Measurements from ENCODE around the gene CES2. TPM values are rescaled to one million over a fixed set of nuclear protein-coding genes. Genes with fewer than 3 reads are reported as not detected.

CES2 gene
- total and polyA plus RNA-seq, 10 donors: 8.0 to 48.1 (median 32.1) TPM

- Histone ChIP-seq H3K9me3 (no peaks in the 10 kb centered on the region), H3K27ac (no peak overlapping the region), H3K4me3 (no peak overlapping the region), H3K27me3 (replicated peaks in 1 of 7) (no peaks in the 10 kb centered on the region), H3K36me3 (no peaks in the 10 kb centered on the region), H3K4me1 (peaks cover 0 to 9% (median 4%) of the 10 kb centered on the region in 6 donors)
- WGBS, 5 donors: 72 to 86% (median 79%) methylated on average over 16 of the region's 16 CpGs
- peak; percentile 51 for DNase-seq
- TF ChIP-seq POLR2AphosphoS5 (IDR thresholded peaks at IDR 0.05) (no peak), POLR2A (IDR thresholded peaks at IDR 0.05) (no peak)
- TF ChIP-seq, protein P1, sequence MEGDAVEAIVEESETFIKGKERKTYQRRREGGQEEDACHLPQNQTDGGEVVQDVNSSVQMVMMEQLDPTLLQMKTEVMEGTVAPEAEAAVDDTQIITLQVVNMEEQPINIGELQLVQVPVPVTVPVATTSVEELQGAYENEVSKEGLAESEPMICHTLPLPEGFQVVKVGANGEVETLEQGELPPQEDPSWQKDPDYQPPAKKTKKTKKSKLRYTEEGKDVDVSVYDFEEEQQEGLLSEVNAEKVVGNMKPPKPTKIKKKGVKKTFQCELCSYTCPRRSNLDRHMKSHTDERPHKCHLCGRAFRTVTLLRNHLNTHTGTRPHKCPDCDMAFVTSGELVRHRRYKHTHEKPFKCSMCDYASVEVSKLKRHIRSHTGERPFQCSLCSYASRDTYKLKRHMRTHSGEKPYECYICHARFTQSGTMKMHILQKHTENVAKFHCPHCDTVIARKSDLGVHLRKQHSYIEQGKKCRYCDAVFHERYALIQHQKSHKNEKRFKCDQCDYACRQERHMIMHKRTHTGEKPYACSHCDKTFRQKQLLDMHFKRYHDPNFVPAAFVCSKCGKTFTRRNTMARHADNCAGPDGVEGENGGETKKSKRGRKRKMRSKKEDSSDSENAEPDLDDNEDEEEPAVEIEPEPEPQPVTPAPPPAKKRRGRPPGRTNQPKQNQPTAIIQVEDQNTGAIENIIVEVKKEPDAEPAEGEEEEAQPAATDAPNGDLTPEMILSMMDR (IDR thresholded peaks at IDR 0.05 in 8 of 11, conservative IDR thresholded peaks at IDR 0.05 in 3 of 11): no peak
- intact Hi-C loops (cut with DNase I; ENCODE audit: low total_unique reads): no loop called here
Observed at GRCh38 chr16:66904846-66905632, 30.3 kb upstream of the CES2 start.

DNA sequence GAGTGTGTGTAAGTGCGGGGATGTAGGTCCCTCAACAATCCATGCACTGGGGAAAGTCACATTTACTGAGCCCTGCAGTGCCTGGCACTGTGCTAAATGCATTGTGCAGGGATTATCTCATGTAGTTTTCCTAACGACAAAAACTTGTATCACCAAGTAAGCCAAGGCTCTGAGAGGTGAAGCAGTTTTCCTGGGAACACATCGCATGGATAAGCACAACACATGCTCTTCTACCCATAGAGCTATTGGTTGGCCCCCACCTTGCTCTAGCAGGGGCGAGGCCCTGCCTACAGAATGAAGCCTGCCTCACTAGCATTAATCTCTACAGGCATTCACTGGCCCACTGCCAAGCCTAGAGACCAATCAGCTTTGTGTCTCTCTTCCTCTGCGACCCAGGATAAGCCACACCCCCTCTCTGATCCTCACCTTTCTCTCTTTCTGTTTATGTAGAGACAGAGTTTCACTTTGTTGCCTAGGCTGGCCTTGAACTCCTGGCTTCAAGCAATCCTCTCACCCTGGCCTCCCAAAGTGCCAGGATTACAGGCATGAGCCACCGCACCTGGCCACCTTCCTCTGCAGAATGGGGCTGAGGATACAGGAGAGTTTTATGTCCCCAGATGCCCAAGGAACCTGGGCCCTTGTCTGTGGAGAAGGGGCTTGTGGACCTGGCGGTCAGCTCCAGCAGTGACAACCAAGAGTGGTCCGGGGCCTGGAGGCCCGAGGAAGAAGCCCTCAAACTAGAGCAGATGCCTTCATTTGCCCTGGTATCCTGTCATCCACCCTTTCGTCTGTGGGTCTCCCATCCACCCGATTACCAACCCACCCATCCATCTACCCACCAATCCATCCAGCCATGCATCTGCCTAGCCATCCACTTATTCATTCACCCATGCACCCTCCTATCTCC, 29.4 kb upstream of the CES2 start:
- 76 to 84% (median 80%) methylated on average over 10 to 11 of the region's 11 CpGs for WGBS, 5 donors
- intact Hi-C loops (cut with DNase I; ENCODE audit: low total_unique reads): no loop called here
- no peaks in the 10 kb centered on the region for H3K36me3 ChIP-seq
- no peaks in the 10 kb centered on the region for H3K9me3 ChIP-seq
- H3K27ac ChIP-seq: no peak overlapping the region
- peaks cover 0 to 6% (median 0%) of the 10 kb centered on the region in 7 donors for H3K27me3 ChIP-seq (replicated peaks in 1 of 7)
- DNase-seq: peak; percentile 37
- no peak overlapping the region for H3K4me3 ChIP-seq
- TF ChIP-seq POLR2A (IDR thresholded peaks at IDR 0.05) (no peak), POLR2AphosphoS5 (IDR thresholded peaks at IDR 0.05) (no peak)
- TF ChIP-seq, protein P1 (IDR thresholded peaks at IDR 0.05 in 8 of 11, conservative IDR thresholded peaks at IDR 0.05 in 3 of 11): no peak
- peaks cover 0 to under 1% (median 0%) of the 10 kb centered on the region in 6 donors for H3K4me1 ChIP-seq

- Histone ChIP-seq H3K4me1 (no peaks in the 10 kb centered on the region), H3K27me3 (replicated peaks in 1 of 7) (peaks cover 0 to 8% (median 0%) of the 10 kb centered on the region in 7 donors), H3K36me3 (no peaks in the 10 kb centered on the region), H3K4me3 (no peak overlapping the region), H3K27ac (no peak overlapping the region), H3K9me3 (no peaks in the 10 kb centered on the region)
- WGBS, 5 donors: 70 to 85% (median 73%) methylated on average over 6 to 7 of the region's 7 CpGs
- TF ChIP-seq POLR2A (IDR thresholded peaks at IDR 0.05) (no peak), POLR2AphosphoS5 (IDR thresholded peaks at IDR 0.05) (no peak)
- TF ChIP-seq, protein P1 (IDR thresholded peaks at IDR 0.05 in 8 of 11, conservative IDR thresholded peaks at IDR 0.05 in 3 of 11): no peak
- intact Hi-C loops (cut with DNase I; ENCODE audit: low total_unique reads): no loop called here
- peak; percentile 46 for DNase-seq
Observed at GRCh38 chr16:66906916-66907836, 28.1 kb upstream of the CES2 start.
